ENCODE data around the gene FBXO42.

GRCh38 chr1:16394977-16395376, 42.7 kb upstream of the FBXO42 start:
- TF ChIP-seq CTCF (IDR thresholded peaks at IDR 0.05) (no peak), POLR2AphosphoS5 (IDR thresholded peaks at IDR 0.05) (no peak)

All from esophagus muscularis mucosa (tissue), 3 donors.